DND-41 (cell line): Measurements from ENCODE around the gene MYO1E.

Experiments used
- ATAC-seq: fragments of 200-7000 bp; cut with Tn5 transposase; 3 replicates; pipeline ENCODE4 v1.9.1; 2021; ENCODE audit warnings: low read depth; ENCODE audit not compliant: insufficient read depth
- DNase-seq: peaks from one replicate; pipeline ENCODE4 v3.0.0-alpha.2; 2020
- H2AFZ ChIP-seq: 2 replicates; pipeline ENCODE4 v1.6.0; 2012; ENCODE audit warnings: low read depth, low read length
- H3K27ac ChIP-seq: 2 replicates; pipeline ENCODE4 v1.5.1; 2012; ENCODE audit warnings: low read length, inconsistent platforms
- H3K27me3 ChIP-seq: fragments of 200-600 bp; sonication (generic); 2 replicates; pipeline ENCODE4 v1.6.0; 2012; ENCODE audit warnings: low read length, mild to moderate bottlenecking, inconsistent platforms; ENCODE audit not compliant: insufficient read depth, poor library complexity
- H3K36me3 ChIP-seq: 2 replicates; pipeline ENCODE4 v1.5.1; 2012; ENCODE audit warnings: low read length, inconsistent platforms; ENCODE audit not compliant: insufficient read depth
- H3K4me1 ChIP-seq: 2 replicates; pipeline ENCODE4 v1.5.1; 2012; ENCODE audit warnings: mild to moderate bottlenecking, low read length; ENCODE audit not compliant: insufficient read depth
- H3K4me2 ChIP-seq: 2 replicates; pipeline ENCODE4 v1.6.0; 2012; ENCODE audit warnings: mild to moderate bottlenecking, moderate library complexity, low read length, inconsistent platforms; ENCODE audit not compliant: insufficient read depth
- H3K4me3 ChIP-seq, 2 experiments: fragments of 200-600 bp in 1 of 2; shearing (Covaris generic) in 1 of 2; 2 replicates each; pipeline ENCODE4 v1.5.1; 2012 to 2016; ENCODE audit warnings: inconsistent platforms in 2 of 2, low read length in 2 of 2, mild to moderate bottlenecking in 2 of 2, low read depth in 1 of 2, moderate library complexity in 1 of 2
- H3K79me2 ChIP-seq: 2 replicates; pipeline ENCODE4 v1.6.0; 2012; ENCODE audit warnings: low read length, inconsistent platforms; ENCODE audit not compliant: insufficient read depth
- H3K9ac ChIP-seq: 2 replicates; pipeline ENCODE4 v1.6.0; 2012; ENCODE audit warnings: low read depth, mild to moderate bottlenecking, inconsistent platforms, low read length, moderate library complexity
- H3K9me3 ChIP-seq: 2 replicates; pipeline ENCODE4 v1.5.1; 2012; ENCODE audit warnings: low read length, moderate library complexity, mild to moderate bottlenecking, inconsistent platforms; ENCODE audit not compliant: insufficient read depth, severe bottlenecking
- H4K20me1 ChIP-seq: 2 replicates; pipeline ENCODE4 v1.6.0; 2012; ENCODE audit warnings: low read length; ENCODE audit not compliant: insufficient read depth
- EZH2 ChIP-seq: IDR thresholded peaks from 3 replicates; pipeline ENCODE4 v1.6.1; 2012; ENCODE audit warnings: borderline replicate concordance, low read depth, mild to moderate bottlenecking, moderate library complexity, low read length, inconsistent platforms; ENCODE audit not compliant: severe bottlenecking
- TF ChIP-seq, protein P1 (sequence below): IDR thresholded peaks from 2 replicates; pipeline ENCODE4 v1.5.1; 2012; ENCODE audit warnings: borderline replicate concordance, low read length, moderate library complexity, mild to moderate bottlenecking; ENCODE audit not compliant: poor library complexity, severe bottlenecking; ENCODE audit errors: extremely low read depth

The MYO1E gene

GRCh38 chr15:59172289-59172901 lies 200.3 kb downstream of the MYO1E start:
- Histone ChIP-seq H3K4me3 (no peak overlapping the region), H3K9me3 (no peaks in the 10 kb centered on the region), H3K79me2 (no peaks in the 10 kb centered on the region), H3K36me3 (no peaks in the 10 kb centered on the region), H3K4me2 (no peak overlapping the region), H3K27ac (no peak overlapping the region), H3K9ac (no peak overlapping the region), H3K27me3 (no peaks in the 10 kb centered on the region), H3K4me1 (no peaks in the 10 kb centered on the region), H2AFZ (no peak overlapping the region), H4K20me1 (no peaks in the 10 kb centered on the region)
- no peak for ATAC-seq
- TF ChIP-seq, protein P1, sequence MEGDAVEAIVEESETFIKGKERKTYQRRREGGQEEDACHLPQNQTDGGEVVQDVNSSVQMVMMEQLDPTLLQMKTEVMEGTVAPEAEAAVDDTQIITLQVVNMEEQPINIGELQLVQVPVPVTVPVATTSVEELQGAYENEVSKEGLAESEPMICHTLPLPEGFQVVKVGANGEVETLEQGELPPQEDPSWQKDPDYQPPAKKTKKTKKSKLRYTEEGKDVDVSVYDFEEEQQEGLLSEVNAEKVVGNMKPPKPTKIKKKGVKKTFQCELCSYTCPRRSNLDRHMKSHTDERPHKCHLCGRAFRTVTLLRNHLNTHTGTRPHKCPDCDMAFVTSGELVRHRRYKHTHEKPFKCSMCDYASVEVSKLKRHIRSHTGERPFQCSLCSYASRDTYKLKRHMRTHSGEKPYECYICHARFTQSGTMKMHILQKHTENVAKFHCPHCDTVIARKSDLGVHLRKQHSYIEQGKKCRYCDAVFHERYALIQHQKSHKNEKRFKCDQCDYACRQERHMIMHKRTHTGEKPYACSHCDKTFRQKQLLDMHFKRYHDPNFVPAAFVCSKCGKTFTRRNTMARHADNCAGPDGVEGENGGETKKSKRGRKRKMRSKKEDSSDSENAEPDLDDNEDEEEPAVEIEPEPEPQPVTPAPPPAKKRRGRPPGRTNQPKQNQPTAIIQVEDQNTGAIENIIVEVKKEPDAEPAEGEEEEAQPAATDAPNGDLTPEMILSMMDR: no peak
- no peak for TF ChIP-seq EZH2
- no peak for DNase-seq

- Histone ChIP-seq H3K36me3 (no peaks in the 10 kb centered on the region), H3K9ac (no peak overlapping the region), H3K4me2 (no peak overlapping the region), H2AFZ (no peak overlapping the region), H3K27me3 (no peaks in the 10 kb centered on the region), H3K4me3 (no peak overlapping the region), H4K20me1 (no peaks in the 10 kb centered on the region), H3K79me2 (no peaks in the 10 kb centered on the region), H3K4me1 (no peaks in the 10 kb centered on the region), H3K9me3 (no peaks in the 10 kb centered on the region), H3K27ac (no peak overlapping the region)
- no peak for ATAC-seq
- DNase-seq: no peak
- no peak for TF ChIP-seq EZH2
- TF ChIP-seq, protein P1: no peak
These were observed 201.6 kb downstream of the MYO1E start for GRCh38 chr15:59171067-59171397.

- Histone ChIP-seq H3K27me3 (no peaks in the 10 kb centered on the region), H3K9me3 (no peaks in the 10 kb centered on the region), H3K4me2 (no peak overlapping the region), H3K4me1 (no peaks in the 10 kb centered on the region), H4K20me1 (no peaks in the 10 kb centered on the region), H3K4me3 (no peak overlapping the region), H2AFZ (no peak overlapping the region), H3K27ac (no peak overlapping the region), H3K36me3 (no peaks in the 10 kb centered on the region), H3K79me2 (no peaks in the 10 kb centered on the region), H3K9ac (no peak overlapping the region)
- DNase-seq: no peak
- no peak for ATAC-seq
- TF ChIP-seq, protein P1: no peak
These were observed 202.2 kb downstream of the MYO1E start for GRCh38 chr15:59170295-59171066.
